MG63 (cell line): ENCODE measurements around the gene FER. TPM values are rescaled to one million over a fixed set of nuclear protein-coding genes. Genes with fewer than 3 reads are reported as not detected.
"Not testable (repeated sequence)": the region's sequence is repeated elsewhere in the genome, so short reads cannot be mapped to it uniquely, and the experiment has no call there.

Experiments used
- DNase-seq: peaks from one replicate; pipeline ENCODE4 v3.0.0-alpha.2; 2020
- H3K27me3 ChIP-seq: fragments of 250-450 bp; sonication (Bioruptor Pico); 2 replicates; pipeline ENCODE4 v1.5.1; 2020; ENCODE audit warnings: mild to moderate bottlenecking, moderate library complexity
- H3K36me3 ChIP-seq: fragments of 250-450 bp; sonication (Bioruptor Pico); 2 replicates; pipeline ENCODE4 v1.5.1; 2020; ENCODE audit warnings: mild to moderate bottlenecking, moderate library complexity
- H3K4me3 ChIP-seq: fragments of 250-450 bp; sonication (Bioruptor Pico); 2 replicates; pipeline ENCODE4 v1.5.1; 2020; ENCODE audit warnings: mild to moderate bottlenecking, moderate library complexity
- H3K9me3 ChIP-seq: fragments of 250-450 bp; sonication (Bioruptor Pico); 2 replicates; pipeline ENCODE4 v1.5.1; 2020; ENCODE audit warnings: mild to moderate bottlenecking, moderate library complexity
- total RNA-seq: library from RNA; depleted of rRNA; stranded (reverse); fragments of >200 nt; shearing (Covaris generic); gene quantifications from 2 replicates; pipeline ENCODE4 v1.2.3, GENCODE V29; 2014; ENCODE audit warnings: low replicate concordance

FER gene
- total RNA-seq, 1 experiment from 2014 or later = 5.9 TPM

DNA sequence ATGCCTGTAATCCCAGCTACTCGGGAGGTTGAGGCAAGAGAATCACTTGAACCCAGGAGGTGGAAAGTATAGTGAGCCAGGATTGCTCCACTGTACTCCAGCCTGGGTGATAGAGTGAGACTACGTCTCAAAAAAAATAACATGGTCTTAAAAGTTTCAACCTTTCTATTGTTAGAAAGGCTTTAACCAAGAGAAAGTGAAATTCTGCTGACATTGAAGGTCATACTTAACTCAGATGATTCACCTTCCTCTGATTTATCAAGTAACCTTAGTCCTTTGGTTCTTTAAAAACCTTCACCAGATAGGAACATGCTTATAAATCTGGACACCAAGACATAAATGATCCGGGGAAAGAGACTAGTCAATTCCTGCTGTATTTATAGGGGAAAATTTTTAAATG, 73.3 kb downstream of the FER start:
- Histone ChIP-seq H3K27me3 (no peaks in the 10 kb centered on the region), H3K4me3 (no peak overlapping the region), H3K9me3 (no peaks in the 10 kb centered on the region; the same call in 1 of the 2 replicates), H3K36me3 (no peaks in the 10 kb centered on the region)
- DNase-seq = no peak

DNA sequence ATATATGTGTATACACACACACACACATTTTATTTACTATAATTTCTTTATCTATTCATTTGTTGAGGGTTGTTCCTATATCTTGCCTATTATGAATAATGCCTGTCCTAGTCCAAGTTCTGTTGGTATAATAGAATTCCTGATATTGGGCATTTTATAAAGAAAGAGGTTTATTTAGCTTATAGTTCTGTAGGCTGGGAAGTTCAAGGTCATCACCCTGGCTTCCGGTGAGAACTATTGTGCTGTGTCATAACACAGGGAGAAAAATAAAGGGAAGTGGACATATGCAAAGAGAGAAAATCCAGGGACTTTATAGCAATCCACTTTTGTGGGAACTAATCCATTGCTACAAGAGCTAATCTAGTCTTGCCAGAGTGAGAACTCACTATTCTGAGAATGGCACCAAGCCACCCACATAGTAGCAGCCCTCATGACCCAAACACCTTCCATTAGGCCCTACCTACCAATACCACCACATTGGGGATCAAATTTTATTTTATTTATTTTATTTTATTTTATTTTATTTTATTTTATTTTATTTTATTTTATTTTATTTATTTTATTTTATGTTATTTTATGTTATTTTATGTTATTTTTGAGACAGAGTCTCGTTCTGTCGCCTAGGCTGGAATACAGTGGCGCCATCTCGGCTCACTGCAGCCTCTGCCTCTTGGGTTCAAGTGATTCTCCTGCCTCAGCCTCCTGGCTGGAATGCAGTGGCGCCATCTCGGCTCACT, 74.7 kb downstream of the FER start:
- DNase-seq = no peak
- Histone ChIP-seq H3K4me3 (no peak overlapping the region), H3K9me3 (no peaks in the 10 kb centered on the region; the same call in 1 of the 2 replicates), H3K36me3 (no peaks in the 10 kb centered on the region), H3K27me3 (no peaks in the 10 kb centered on the region)

DNA sequence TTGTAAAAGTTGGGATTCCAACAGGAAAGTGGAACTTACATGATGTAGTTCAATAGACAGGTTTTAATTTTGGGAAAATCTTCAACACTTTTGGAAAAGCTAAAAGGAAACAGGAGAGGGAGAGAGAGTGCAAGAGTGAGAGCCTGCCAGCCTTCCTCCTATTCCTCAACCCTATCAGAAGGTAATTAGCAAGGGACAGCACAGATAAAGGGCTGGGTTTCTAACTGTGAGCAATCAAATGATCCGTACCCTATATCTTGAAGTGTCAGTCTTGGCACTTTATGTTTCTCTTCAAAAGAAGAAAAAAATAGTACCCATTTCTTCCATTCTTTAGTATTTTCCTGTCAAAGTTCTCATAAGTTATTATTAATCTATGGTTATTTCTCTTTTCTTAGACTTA, 79.4 kb downstream of the FER start:
- no peak overlapping the region for H3K4me3 ChIP-seq
- no peaks in the 10 kb centered on the region for H3K27me3 ChIP-seq
- peaks cover 4% of the 10 kb centered on the region; the same call in 1 of the 2 replicates for H3K9me3 ChIP-seq
- no peaks in the 10 kb centered on the region for H3K36me3 ChIP-seq
- no peak for DNase-seq

DNA sequence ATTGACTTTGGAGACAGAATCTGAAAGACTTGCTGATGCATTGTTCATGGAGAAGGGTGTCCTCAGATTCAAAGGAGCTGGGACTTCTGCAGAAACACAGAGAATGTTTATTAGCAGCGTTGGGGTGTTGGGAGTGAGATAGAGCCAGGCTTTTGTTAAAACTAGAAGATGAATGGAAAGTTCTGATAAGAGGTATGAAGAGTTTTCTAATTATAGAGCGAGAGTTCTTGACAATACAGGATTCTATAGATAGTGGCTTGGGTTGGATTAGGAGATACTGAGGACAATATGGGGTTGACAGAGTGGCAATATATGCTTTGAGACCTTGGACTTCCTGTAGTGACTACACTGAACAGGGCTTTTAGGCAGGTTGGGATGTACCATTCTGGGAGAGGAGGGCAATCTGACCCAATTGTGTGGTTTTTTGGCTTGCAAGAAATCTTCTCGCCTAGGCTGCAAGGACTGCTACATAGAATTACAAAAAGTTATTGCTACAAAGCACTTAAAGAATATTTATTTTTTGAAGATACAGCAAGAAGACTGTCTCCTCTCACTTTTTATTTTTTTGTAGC, 83.1 kb downstream of the FER start:
- Histone ChIP-seq H3K27me3 (no peaks in the 10 kb centered on the region), H3K9me3 (0 out of 2 replicates have a peak, but pooled peaks cover 4% of the 10 kb centered on the region), H3K4me3 (no peak overlapping the region), H3K36me3 (peaks cover 2% of the 10 kb centered on the region; the same call in 1 of the 2 replicates)
- no peak for DNase-seq

DNA sequence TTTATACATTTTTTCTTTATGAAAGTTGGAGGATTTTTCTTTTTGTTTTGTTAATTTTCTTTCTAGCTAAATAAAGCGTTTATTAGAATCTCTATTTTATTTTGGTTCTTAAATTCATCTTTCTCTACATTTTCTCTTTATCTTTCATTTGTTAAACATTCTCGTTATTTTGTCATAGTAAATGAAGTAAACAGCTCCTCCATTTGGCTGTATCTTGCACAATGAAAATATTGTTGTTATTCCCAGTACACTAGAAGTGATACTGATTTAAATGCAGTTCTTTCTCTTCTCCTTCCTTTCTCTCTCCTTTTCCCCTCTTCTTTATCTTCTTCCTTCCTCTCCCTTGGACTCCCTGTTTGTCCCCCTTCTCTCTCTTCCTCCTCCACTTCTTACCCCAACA, 88.8 kb downstream of the FER start:
- Histone ChIP-seq H3K4me3 (no peak overlapping the region), H3K27me3 (no peaks in the 10 kb centered on the region), H3K36me3 (peaks cover 2% of the 10 kb centered on the region; the same call in 1 of the 2 replicates), H3K9me3 (no peaks in the 10 kb centered on the region)
- no peak for DNase-seq

DNA sequence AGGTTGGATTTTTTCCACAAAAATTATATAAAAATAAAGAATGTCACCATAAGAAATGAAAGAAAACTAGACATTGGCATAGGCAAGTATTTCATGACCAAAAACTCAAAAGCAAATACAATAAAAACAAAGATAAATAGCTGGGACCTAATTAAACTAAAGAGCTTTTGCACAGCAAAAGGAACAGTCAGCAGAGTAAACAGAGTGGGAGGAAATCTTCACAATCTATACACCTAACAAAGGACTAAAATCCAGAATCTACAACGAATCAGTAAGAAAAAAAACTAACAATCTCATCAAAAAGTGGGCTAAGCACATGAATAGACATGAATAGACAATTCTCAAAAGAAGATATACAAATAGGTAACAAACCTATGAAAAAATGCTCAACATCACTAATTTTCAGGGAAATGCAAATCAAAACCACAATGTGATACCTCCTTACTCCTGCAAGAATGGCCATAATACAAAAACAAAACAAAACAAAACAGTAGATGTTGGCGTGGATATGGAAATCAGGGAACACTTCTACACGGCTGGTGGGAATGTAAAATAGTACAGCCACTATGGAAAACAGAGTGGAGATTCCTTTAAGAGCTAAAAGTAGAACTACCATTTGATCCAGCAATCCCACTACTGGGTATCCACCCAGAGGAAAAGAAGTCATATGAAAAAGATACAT, 94.7 kb downstream of the FER start:
- H3K27me3 ChIP-seq, H3K4me3 ChIP-seq, DNase-seq, H3K36me3 ChIP-seq, H3K9me3 ChIP-seq: not testable (repeated sequence)

DNA sequence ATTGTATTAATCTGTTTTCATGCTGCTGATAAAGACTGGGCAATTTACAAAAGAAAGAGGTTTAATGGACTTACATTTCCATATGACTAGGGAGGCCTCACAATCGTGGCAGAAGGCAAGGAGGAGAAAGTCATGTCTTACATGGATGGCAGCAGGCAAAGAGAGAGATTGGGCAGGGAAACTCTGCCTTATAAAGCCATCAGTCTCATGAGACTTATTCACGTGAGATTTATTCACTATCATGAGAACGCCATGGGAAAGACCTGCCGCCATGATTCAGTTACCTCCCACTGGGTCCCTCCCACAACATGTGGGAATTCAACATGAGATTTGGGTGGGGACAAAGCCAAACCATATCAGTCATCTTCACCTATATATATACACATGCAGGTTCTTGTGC, 103.4 kb downstream of the FER start:
- H3K4me3 ChIP-seq, DNase-seq, H3K9me3 ChIP-seq, H3K27me3 ChIP-seq, H3K36me3 ChIP-seq: not testable (repeated sequence)

DNA sequence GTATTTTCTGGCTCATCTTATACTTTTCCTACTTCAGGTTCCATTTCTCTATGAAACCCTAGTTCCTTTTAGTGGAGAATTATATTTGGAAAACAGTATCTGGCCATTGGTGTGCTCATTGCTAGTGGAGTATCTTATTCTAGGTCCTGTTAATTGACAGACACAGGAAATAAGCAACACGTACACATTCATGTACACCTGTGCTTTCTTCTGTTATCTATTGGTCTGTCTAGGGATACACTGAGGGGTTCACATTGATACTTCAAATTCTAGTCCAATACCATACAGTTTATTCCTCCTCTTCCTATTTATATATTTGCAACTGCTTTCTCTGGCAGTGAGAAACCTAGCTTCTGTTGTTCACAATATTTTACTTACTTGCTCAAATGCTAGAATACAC, 110.2 kb downstream of the FER start:
- Histone ChIP-seq H3K27me3 (no peaks in the 10 kb centered on the region), H3K36me3 (no peaks in the 10 kb centered on the region), H3K4me3 (no peak overlapping the region), H3K9me3 (no peaks in the 10 kb centered on the region)
- DNase-seq = no peak

DNA sequence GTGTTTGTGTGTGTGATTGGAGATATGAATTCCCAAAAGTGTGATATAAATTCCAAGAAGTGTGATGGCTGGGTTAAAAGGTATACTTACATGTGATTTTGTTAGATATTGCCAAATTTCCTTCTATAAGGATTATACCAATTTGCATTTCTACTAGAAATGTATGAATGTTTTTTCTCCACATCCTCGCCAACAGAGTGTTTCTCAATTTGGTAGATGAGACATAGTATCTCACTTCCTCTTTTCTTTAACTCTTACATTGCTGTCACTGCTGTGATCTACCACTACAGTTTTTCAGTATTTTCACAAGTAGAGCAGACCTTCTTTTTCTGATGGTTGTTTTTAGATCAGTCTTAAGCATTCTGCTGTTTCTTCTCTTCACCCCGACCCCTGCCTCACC, 111.3 kb downstream of the FER start:
- H3K9me3 ChIP-seq = no peaks in the 10 kb centered on the region
- DNase-seq = no peak
- H3K4me3 ChIP-seq = no peak overlapping the region
- no peaks in the 10 kb centered on the region for H3K36me3 ChIP-seq
- H3K27me3 ChIP-seq = no peaks in the 10 kb centered on the region

DNA sequence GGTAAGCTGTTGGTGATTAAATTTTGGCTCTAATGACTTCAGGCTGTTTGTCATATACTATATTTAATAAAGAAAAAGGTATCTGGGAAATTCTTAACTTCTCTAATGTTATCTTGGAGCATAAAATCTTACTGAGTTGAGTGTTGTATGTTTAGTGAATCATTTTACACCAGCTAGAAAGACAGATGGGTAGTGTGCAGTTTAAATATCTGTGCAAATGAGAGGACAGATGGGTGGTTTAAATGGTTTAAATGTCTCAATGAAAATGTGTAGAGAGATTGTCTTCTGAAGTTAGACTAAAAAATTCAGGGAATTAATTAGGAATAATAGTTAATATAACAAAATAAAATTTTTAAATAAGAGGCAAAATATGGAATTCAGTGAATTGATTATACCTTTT, 114.5 kb downstream of the FER start:
- Histone ChIP-seq H3K4me3 (no peak overlapping the region), H3K36me3 (no peaks in the 10 kb centered on the region), H3K27me3 (no peaks in the 10 kb centered on the region), H3K9me3 (peaks cover 2% of the 10 kb centered on the region; the same call in 1 of the 2 replicates)
- no peak for DNase-seq

DNA sequence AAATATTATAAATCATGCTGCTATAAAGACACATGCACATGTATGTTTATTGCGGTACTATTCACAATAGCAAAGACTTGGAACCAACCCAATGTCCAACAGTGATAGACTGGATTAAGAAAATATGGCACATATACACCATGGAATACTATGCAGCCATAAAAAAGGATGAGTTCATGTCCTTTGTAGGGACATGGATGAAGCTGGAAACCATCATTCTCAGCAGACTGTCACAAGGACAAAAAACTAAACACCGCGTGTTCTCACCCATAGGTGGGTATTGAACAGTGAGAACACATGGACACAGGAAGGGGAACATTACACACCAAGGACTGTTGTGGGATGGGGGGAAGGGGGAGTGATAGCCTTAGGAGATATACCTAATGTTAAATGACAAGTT, 118.4 kb downstream of the FER start:
- not testable (repeated sequence) for H3K36me3 ChIP-seq, H3K4me3 ChIP-seq, H3K27me3 ChIP-seq, H3K9me3 ChIP-seq, DNase-seq

DNA sequence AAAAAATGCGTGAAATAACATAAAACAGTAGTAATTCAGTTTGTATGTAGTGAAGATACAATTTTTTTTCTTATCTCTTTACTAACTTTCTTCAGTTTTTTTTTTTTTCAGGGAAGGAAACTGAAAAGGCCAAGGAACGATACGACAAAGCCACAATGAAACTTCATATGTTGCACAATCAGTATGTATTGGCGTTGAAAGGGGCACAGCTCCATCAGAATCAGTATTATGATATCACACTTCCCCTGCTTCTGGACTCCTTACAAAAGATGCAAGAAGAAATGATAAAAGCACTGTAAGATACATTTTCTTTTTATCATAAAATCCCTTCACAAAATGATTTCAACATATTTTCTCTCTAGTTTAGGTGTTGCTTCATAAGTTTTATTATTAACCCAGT, 120.0 kb downstream of the FER start:
- DNase-seq = no peak
- Histone ChIP-seq H3K27me3 (no peaks in the 10 kb centered on the region), H3K36me3 (peaks cover 10% of the 10 kb centered on the region), H3K9me3 (peaks cover 2% of the 10 kb centered on the region), H3K4me3 (no peak overlapping the region)

DNA sequence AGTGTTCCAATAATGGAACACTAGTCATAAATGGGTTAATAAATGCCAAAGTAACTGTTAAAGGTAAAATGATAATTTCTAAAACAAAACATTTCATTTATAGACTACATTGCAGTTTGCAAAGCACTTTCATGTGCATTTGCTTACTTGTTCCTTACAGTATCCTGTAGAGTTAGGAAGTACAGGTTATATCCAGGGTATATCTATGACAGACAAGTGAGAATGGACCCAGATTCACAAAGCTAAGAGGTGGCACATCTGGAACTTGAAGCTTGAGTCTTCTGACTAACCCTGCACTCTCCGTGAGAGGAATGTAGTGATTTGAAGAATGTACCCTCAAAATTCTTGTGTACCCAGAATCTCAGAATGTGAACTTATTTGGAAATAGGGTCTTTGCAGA, 121.4 kb downstream of the FER start:
- peaks cover 10% of the 10 kb centered on the region for H3K36me3 ChIP-seq
- peaks cover 2% of the 10 kb centered on the region for H3K9me3 ChIP-seq
- no peak for DNase-seq
- no peak overlapping the region for H3K4me3 ChIP-seq
- no peaks in the 10 kb centered on the region for H3K27me3 ChIP-seq

DNA sequence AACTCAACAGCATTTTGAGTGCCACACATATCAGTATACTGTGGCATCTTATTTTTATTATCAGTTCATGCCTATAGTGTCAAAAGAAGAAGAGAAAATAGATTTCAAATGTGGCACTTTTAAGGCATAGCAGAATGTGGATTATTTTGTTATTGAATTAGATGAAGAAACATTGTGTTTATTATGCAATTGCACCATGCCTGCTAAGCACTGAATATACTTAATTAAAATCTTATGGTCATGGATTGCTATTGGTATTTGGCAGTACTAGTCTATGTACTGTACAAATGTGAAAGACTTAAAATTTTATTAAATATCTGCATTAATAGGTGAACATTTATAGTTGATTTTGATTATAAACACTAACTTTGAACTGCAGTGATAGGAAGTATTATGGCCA, 128.8 kb downstream of the FER start:
- no peaks in the 10 kb centered on the region for H3K9me3 ChIP-seq
- DNase-seq = no peak
- no peak overlapping the region for H3K4me3 ChIP-seq

DNA sequence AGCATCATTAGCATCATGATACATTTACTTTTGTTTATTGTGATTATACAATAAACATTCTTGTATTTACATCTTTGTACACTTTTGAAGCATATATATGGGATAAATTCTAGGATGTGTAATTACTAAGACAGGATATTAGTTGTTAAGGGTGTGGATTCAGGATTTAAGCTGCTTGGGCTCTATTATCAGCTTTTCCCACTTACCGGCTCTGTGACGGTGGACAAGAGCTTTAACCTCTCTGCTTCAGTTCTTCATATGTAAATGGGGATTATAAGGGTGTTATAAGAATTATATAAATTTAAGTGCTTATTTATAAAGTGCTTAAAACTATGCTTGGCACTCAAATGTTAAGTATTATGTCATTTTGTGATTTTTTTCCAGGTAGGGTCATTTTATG, 131.1 kb downstream of the FER start:
- H3K27me3 ChIP-seq = no peaks in the 10 kb centered on the region
- no peaks in the 10 kb centered on the region for H3K9me3 ChIP-seq
- H3K36me3 ChIP-seq = no peaks in the 10 kb centered on the region
- no peak for DNase-seq
- no peak overlapping the region for H3K4me3 ChIP-seq

More for the DNA sequence above, 128.8 kb downstream of the FER start:
- Histone ChIP-seq H3K36me3 (no peaks in the 10 kb centered on the region), H3K27me3 (no peaks in the 10 kb centered on the region)

DNA sequence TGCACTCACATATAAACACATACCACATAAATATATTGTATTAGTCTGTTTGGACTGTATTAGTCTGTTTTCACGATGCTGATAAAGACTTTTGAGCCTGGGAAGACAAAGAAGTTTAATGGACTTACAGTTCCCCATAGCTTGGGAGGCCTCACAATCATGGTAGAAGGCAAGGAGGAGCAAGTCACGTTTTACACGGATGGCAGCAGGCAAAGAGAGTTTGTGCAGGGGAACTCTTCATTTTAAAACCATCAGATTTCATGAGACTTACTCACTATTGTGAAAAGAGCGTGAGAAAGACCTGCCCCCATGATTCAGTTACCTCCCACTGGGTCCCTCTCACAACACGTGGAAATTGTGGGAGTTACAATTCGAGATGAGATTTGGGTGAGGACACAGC, 133.4 kb downstream of the FER start:
- no peaks in the 10 kb centered on the region for H3K36me3 ChIP-seq
- no peaks in the 10 kb centered on the region for H3K27me3 ChIP-seq
- DNase-seq = no peak
- no peaks in the 10 kb centered on the region for H3K9me3 ChIP-seq
- H3K4me3 ChIP-seq = no peak overlapping the region

DNA sequence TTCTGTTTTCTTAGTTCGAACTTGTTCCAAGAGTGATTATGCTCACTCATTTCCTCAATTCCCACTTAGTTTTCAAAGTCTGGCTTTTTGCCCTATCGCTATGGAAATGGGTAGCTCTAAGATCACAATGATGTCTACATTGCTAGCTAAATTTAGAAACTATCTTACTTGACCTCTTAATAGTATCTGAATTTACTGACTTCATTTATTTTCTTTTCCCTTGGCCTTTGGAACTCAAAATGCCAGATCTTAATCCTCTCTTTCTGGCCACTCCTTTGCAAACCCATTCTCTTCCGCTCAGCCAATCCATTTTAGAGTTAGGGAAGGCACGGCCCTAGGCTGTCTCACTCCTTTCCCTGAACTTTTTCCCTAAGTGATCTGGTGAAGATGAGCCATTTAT, 137.0 kb downstream of the FER start:
- Histone ChIP-seq H3K4me3 (no peak overlapping the region), H3K9me3 (no peaks in the 10 kb centered on the region), H3K27me3 (no peaks in the 10 kb centered on the region), H3K36me3 (no peaks in the 10 kb centered on the region)
- DNase-seq = no peak

DNA sequence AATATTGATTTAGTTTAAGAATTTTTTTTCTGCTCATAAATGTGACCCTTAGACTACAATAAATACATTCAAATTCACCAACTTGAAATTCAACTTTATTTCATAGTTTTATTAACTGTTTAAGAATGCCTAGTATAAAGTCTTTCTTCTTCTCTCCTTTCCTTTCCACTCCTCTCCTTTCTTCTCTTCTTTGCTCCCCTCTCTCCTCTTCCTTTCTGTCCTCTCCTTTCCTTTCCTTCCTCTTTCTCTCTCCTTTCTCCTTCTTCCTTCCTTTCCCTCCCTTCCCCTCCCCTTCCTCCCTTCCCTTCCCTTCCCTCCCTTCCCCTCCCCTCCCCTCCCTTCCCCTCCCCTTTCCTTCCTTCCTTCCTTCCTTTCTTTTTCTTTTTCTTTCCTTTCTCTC, 150.6 kb downstream of the FER start:
- Histone ChIP-seq H3K9me3 (no peaks in the 10 kb centered on the region), H3K27me3 (no peaks in the 10 kb centered on the region), H3K36me3 (no peaks in the 10 kb centered on the region), H3K4me3 (no peak overlapping the region)
- DNase-seq = no peak
